ENCODE measurements around the gene DBN1. TPM values are rescaled to one million over a fixed set of nuclear protein-coding genes. Genes with fewer than 3 reads are reported as not detected.

DBN1 gene
- polyA plus RNA-seq, 1 of the 3 experiments (the other 2 are of a cell fraction) = 244 TPM

DNA sequence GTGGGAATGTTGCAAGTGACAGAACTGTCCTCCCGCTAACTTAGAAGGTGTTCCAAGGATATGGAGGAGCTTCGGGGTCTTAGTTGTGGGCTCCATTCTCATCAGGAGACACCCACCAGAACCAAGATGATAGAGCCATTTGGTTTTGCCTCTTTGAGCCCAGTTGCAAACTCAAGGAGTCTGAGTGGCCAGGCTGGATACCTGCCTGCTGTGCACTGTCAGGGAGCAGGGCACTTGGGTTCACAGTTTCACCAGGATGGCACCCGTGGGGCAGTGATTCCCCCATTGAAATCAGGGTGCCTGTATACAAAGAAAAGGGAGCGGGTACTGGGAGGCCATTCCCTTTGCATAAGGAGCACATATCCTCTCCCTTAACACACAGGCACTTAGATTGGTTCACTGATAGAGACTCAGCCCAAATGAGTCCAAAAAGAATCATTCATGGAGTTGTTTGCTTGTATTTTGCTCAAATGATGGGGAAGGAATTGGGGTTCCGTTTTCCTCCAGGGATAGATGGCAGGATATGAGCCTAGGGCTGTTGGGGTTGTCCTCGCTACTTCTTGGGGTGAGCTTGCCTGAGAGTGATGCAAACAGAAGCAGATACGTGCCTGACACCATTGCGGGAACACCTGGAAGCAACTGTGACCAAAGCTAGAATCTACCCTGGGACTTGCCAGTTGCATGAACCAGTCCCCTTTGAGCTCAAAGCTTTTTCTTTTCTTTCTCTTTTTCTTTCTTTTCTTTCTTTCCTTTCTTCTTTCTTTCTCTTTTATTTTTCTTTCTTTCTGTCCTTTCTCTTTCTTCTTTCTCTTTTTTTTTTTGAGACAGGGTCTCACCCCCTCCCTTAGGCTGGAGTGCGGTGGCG lies 28.1 kb downstream of the DBN1 start:
- peaks cover 23 to 37% of the 10 kb centered on the region in 2 experiments for H3K4me1 ChIP-seq (ENCODE audit: control insufficient read depth in 1 of 2, insufficient read depth in 2 of 2, low read depth in 1 of 2, low read length in 1 of 2)
- WGBS (ENCODE audit: low lambda C conversion rate) = 95% methylated on average over 10 of the region's 10 CpGs
- H3K9ac ChIP-seq = peak overlapping the region; percentile 92; the same call in 1 of the 2 replicates
- no peak overlapping the region; a peak in 1 of 4 replicates for H3K27ac ChIP-seq (ENCODE audit: low read depth in 2 of 2, low read length in 1 of 2)
- no peaks in the 10 kb centered on the region for H3K27me3 ChIP-seq (ENCODE audit: insufficient read depth)
- H4K20me1 ChIP-seq (ENCODE audit: insufficient read depth) = 0 out of 2 replicates have a peak, but pooled peaks cover 9% of the 10 kb centered on the region
- H3K79me2 ChIP-seq (ENCODE audit: insufficient read depth) = peaks cover 23% of the 10 kb centered on the region
- ChIA-PET POLR2A (interaction anchor here (0.8 to 6.1 kb wide), 9 partner anchors 8 to 55 kb away, joined by 3 to 46 read pairs (median 4); partner anchors contain the start of gene GRK6), CTCF (interaction anchor here (0.7 to 15.5 kb wide), 10 partner anchors 8 to 127 kb away, joined by 3 to 318 read pairs (median 4); partner anchors contain the start of genes GRK6, PDLIM7 and PFN3)
- no peak overlapping the region for H2AFZ ChIP-seq (ENCODE audit: low read depth)
- H3K4me3 ChIP-seq (ENCODE audit: low read depth in 2 of 2, low read length in 1 of 2) = no peak overlapping the region
- H3F3A ChIP-seq (replicated peaks; ENCODE audit: insufficient read depth) = peaks cover 21% of the 10 kb centered on the region
- TF ChIP-seq JUND (IDR thresholded peaks at IDR 0.05) (no peak), CTCF (IDR thresholded peaks at IDR 0.05) (no peak), TEAD4 (IDR thresholded peaks at IDR 0.05; ENCODE audit: borderline replicate concordance, insufficient read depth) (no peak), EZH2phosphoT487 (IDR thresholded peaks at IDR 0.05; ENCODE audit: borderline replicate concordance, low read depth) (no peak), RAD21 (IDR thresholded peaks at IDR 0.05; ENCODE audit: low read length) (no peak), EP300 (IDR thresholded peaks at IDR 0.05; ENCODE audit: borderline replicate concordance in 1 of 2, low read depth in 1 of 2, low read length in 1 of 2) (no peak), RXRA (IDR thresholded peaks at IDR 0.05; ENCODE audit: borderline replicate concordance, low read depth) (no peak), POLR2AphosphoS5 (IDR thresholded peaks at IDR 0.05; ENCODE audit: low read depth, low read length) (no peak; the same call in 1 of the 2 replicates), RFX5 (IDR thresholded peaks at IDR 0.05; ENCODE audit: low read length) (no peak), GABPA (IDR thresholded peaks at IDR 0.05; ENCODE audit: low read depth) (no peak), RCOR1 (IDR thresholded peaks at IDR 0.05; ENCODE audit: low read length) (no peak), USF1 (IDR thresholded peaks at IDR 0.05; ENCODE audit: borderline replicate concordance, low read depth) (no peak), NFIC (IDR thresholded peaks at IDR 0.05; ENCODE audit: borderline replicate concordance) (no peak), FOXM1 (IDR thresholded peaks at IDR 0.05; ENCODE audit: low read depth) (no peak), FOXJ3 (CRISPR knock-in tag; IDR thresholded peaks at IDR 0.05) (no peak), MEF2A (IDR thresholded peaks at IDR 0.05; ENCODE audit: borderline replicate concordance, low read depth) (no peak)
- TF ChIP-seq, protein P1, sequence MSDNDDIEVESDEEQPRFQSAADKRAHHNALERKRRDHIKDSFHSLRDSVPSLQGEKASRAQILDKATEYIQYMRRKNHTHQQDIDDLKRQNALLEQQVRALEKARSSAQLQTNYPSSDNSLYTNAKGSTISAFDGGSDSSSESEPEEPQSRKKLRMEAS (IDR thresholded peaks at IDR 0.05; ENCODE audit: low read depth) = no peak
- TF ChIP-seq, protein P2, sequence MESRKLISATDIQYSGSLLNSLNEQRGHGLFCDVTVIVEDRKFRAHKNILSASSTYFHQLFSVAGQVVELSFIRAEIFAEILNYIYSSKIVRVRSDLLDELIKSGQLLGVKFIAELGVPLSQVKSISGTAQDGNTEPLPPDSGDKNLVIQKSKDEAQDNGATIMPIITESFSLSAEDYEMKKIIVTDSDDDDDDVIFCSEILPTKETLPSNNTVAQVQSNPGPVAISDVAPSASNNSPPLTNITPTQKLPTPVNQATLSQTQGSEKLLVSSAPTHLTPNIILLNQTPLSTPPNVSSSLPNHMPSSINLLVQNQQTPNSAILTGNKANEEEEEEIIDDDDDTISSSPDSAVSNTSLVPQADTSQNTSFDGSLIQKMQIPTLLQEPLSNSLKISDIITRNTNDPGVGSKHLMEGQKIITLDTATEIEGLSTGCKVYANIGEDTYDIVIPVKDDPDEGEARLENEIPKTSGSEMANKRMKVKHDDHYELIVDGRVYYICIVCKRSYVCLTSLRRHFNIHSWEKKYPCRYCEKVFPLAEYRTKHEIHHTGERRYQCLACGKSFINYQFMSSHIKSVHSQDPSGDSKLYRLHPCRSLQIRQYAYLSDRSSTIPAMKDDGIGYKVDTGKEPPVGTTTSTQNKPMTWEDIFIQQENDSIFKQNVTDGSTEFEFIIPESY (IDR thresholded peaks at IDR 0.05; ENCODE audit: borderline replicate concordance, low read depth) = no peak
- TF ChIP-seq, protein P3, sequence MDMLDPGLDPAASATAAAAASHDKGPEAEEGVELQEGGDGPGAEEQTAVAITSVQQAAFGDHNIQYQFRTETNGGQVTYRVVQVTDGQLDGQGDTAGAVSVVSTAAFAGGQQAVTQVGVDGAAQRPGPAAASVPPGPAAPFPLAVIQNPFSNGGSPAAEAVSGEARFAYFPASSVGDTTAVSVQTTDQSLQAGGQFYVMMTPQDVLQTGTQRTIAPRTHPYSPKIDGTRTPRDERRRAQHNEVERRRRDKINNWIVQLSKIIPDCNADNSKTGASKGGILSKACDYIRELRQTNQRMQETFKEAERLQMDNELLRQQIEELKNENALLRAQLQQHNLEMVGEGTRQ (IDR thresholded peaks at IDR 0.05; ENCODE audit: borderline replicate concordance, low read depth, low read length) = no peak
- no peaks in the 10 kb centered on the region for H3K9me2 ChIP-seq
- peaks cover 5 to 13% of the 10 kb centered on the region in 2 experiments for H3K36me3 ChIP-seq (replicated peaks in 1 of 2; ENCODE audit: control insufficient read depth in 1 of 2, insufficient read depth in 2 of 2, low read length in 1 of 2)
- H3K9me3 ChIP-seq = no peaks in the 10 kb centered on the region
- DNase-seq = no peak
- H3K4me2 ChIP-seq = peak overlapping the region; percentile 86; the same call in 1 of the 2 replicates

Data from SK-N-SH (cell line).